Activated CD4-positive, alpha-beta T cell treated with anti-CD3 and anti-CD28 coated beads for 48 hours (primary cell): ENCODE data around the gene NFE2L3.
A peak's percentile ranks its signal among the peaks of the same experiment; 100 is the strongest.
"Not testable (repeated sequence)": the region's sequence is repeated elsewhere in the genome, so short reads cannot be mapped to it uniquely, and the experiment has no call there.

Source experiments
- DNase-seq: peaks from one replicate; pipeline ENCODE4 v3.0.0-alpha.2; 2020

NFE2L3 gene

DNA sequence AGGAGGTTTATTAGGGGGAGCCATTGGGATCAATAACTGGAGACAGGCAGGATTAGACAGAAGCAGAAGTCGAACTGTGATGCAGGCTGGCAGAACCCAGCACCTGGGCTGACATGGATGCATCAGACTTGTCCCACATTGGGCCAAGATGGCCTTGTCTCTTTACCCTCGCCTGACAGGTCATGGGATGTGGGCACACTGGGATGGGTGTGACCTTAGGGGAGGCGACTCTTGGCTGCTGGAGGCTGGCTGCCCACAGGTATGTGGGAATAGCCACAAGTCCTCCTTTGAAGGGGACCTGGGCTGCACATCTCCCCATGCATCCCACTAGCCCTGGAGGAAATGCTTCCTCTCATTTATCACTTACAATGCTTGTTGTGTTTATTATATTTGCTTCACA is 17.3 kb downstream of the NFE2L3 start:
- DNase-seq = no peak

DNA sequence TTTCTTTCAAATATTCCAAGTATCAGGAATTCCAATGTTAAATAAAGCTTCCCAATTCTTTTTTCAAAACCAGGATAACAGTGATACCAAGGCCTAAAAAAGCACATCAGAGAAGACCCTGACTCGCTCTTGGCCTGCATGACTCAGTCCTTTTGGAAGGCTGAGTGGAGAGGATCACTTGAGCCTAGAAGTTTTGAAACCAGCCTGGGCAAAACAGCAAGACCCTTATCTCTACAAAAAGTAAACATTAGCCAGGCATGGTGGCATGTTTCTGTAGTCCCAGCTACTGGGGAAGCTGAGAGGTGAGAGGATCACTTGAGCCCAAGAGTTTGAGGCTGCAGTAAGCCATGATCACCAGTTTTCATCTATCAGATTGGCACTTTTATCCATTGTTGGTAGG is 18.7 kb downstream of the NFE2L3 start:
- DNase-seq = no peak

DNA sequence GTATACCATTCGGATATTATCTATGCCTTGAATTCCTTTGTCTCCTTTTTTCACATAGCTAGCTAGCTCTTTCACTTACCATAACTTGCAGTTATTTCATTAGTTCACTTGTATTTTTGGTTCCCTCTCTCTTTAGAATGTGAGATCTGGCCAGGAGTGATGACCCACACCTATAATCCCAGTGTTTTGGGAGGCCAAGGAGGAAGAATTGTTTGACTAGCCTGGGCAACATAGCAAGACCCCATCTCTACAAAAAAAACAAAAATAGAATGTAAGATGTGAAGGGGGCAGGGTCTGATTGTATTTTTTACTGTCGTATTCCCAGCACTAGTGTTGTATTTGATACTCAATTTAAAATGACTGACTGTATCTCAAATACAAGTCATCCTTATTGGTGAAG is 19.6 kb downstream of the NFE2L3 start:
- no peak for DNase-seq

DNA sequence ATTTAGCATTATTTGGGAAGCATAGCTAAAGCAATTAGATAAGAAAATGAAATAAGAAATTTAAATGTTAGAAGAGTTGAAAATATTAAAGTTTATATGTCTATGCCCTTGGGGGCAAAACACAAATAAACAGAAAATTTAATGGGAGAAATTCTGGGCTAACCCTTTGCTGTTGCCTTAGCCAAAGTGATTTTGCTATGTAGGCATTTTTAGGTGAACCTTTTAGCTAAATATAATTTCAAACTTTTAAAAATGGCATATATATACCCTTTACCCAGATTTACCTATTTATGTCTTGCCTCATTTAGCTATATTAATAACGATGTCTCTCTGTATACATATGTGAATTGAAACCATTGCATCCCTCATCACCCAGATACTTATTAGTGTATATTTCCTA is 20.1 kb downstream of the NFE2L3 start:
- DNase-seq = no peak

DNA sequence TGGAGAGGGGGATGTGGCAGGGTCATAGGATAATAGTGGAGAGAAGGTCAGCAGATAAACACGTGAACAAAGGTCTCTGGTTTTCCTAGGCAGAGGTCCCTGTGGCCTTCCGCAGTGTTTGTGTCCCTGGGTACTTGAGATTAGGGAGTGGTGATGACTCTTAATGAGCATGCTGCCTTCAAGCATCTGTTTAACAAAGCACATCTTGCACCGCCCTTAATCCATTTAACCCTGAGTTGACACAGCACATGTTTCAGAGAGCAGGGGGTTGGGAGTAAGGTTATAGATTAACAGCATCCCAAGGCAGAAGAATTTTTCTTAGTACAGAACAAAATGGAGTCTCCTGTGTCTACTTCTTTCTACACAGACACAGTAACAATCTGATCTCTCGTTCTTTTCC is 23.9 kb downstream of the NFE2L3 start:
- DNase-seq = not testable (repeated sequence)

DNA sequence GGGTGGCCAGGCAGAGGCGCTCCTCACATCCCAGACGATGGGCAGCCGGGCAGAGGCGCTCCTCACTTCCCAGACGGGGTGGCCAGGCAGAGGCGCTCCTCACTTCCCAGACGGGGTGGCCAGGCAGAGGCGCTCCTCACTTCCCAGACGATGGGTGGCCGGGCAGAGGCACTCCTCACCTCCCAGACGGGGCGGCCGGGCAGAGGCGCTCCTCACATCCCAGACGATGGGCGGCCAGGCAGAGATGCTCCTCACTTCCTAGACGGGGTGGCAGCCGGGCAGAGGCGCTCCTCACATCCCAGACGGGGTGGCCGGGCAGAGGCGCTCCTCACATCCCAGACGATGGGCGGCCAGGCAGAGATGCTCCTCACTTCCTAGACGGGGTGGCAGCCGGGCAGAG is 24.7 kb downstream of the NFE2L3 start:
- DNase-seq = not testable (repeated sequence)

DNA sequence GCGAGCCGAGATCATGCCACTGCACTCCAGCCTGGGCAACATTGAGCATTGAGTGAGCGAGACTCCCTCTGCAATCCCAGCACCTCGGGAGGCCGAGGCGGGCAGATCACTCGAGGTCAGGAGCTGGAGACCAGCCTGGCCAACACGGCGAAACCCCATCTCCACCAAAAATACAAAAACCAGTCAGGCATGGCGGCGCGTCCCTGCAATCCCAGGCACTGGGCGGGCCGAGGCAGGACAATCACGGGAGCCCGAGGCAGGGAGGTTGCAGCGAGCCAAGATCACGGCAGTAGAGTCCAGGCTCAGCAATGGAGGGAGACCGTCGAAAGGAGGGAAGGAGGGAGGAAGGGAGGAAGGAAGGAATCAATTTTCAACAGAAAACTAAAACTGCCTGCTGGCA is 25.3 kb downstream of the NFE2L3 start:
- DNase-seq = not testable (repeated sequence)

DNA sequence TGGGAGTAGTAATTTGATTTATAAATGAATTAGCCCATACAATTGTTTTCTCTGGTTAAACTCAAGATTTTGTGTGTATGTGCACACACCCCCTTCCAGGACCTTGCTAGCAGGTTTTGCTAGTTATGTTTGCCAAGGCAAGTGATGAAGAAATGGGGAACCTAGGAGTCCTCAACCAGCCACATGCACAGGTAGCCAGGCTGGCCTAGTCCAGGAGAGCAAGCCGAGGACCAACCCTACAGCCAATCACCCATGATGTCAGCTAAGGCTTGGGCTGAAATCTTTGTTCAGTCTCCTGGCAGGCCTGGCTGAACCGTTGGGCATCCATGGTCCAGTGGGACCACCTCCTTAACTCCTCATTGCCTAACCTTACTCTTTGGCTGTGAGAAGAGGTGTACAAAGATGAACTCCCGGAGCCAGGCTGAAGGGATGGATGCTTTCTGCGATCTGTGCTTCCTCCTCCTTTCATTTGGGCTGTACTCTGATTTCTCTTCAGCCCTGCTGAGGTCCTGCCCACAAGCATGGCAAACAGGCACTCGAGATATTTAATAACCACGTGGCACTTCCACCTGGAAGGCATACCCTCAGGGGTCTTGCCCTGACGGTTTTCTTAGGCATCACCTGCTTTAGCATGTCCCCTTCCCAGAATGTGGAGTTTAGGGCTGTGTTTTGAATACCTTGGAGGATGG is 26.4 kb downstream of the NFE2L3 start:
- DNase-seq = no peak

DNA sequence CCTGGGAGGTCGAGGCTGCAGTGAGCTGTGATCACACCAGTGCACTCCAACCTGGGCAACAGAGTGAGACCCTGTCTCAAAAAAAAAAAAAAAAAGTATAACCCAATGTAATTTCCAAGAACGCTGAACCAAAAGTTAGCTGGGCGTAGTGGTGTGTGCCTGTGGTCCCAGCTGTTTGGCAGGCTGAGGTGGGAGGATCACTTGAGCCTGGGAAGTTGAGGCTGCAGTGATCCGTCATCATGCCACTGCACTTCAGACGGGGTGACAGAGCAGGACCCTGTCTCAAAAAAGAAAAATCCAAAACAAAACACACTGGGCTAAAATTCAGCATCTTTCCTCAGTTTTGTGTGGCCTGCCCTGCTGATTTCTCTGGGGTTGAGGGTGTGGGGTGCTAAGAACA is 27.4 kb downstream of the NFE2L3 start:
- DNase-seq = no peak

DNA sequence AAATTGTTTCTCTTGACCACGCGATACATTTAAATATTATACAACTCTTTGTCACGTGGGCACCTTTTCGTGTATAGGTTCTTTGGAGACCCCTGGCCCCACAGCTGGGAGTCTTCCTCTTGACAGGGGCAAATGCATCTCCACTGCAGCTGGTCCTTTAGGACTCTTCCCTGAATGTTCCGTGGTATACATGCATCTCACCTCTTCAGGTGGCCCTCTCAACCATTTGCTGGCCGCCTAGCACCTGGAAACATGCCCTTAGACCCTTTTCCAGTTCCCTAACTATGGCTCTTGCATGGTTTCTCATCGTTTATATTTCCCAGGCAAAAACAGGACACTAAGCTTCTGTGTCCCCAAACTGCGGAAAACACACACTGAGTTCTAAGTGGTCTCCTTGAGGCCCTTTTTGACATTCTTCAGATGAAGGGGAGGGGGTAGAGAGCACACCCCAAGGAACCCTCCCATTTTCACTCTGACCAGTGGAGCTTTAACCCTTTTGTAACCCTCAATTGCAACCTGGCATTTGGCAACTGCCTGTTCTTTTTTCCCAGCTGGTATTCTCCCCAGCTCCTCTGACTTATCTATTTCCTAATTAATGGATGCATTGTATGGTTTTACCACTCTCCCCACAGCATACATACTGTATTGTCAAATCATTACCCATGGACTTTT is 28.0 kb downstream of the NFE2L3 start:
- no peak for DNase-seq

DNA sequence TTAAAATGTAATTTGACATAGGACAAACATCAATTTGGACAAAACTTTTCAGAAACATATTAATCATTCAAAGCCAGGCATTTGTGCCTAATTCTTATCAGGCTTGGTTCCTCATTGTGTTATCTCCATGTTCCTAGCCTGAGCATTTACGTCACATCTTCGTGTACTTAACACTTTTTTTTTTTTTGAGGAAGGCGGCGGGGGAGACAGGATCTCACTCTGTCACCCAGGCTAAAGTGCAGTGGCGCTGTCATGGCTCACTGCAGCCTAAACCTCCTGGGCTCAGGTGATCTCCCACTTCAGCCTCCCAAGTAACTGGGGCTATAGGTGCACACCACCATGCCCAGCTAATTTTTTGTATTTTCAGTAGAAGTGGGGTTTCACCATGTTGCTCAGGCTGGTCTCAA is 28.8 kb downstream of the NFE2L3 start:
- no peak for DNase-seq

DNA sequence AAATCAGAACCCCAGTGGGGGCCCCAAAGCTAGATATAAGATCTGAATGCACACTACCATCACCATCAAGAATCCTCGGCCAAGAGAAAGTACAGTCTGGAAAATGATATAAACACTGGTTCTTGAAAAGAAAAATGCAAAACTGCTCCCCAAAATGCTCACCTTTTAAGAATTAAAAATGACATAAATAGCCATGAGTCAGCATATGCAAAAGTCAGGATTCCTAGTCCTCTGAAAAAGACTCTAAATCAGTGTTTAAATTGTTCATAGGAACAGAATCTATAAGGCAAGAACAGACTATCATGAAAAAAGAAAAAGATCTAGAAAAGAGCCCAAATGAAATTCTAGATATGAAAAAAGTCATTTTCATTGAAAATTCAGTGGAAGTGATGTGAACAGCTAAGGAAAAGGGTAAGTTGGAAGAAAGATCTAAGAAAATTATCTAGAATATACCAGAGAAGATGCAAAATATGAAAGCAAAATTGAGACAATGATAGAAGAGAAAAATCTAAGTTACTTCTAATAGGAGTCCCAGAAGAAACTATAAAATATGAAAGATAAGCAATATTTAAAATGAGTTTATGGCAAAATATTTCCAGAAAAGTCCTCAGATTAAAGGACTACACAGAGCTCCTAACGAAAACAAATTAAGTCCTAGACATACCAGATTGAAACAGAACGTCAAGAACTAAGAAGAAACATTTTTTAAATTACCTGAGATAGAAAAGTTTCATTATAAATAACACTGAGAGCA is 29.7 kb downstream of the NFE2L3 start:
- DNase-seq = no peak

DNA sequence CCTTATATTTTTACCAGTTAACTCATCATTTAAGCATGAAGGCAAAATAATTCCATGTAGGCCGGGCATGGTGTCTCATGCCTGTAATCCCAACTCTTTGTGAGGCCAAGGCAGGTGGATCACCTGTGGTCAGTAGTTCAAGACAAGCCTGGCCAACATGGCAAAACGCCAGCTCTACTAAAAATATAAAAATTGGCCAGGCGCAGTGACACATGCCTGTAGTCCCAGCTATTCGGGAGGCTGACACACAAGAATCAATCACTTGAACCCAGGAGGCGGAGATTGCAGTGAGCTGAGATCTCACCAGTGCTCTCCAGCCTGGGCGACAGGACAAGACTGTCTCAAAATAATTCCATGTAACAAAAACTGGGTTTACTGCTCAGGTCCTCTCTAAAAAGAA is 30.3 kb downstream of the NFE2L3 start:
- no peak for DNase-seq

DNA sequence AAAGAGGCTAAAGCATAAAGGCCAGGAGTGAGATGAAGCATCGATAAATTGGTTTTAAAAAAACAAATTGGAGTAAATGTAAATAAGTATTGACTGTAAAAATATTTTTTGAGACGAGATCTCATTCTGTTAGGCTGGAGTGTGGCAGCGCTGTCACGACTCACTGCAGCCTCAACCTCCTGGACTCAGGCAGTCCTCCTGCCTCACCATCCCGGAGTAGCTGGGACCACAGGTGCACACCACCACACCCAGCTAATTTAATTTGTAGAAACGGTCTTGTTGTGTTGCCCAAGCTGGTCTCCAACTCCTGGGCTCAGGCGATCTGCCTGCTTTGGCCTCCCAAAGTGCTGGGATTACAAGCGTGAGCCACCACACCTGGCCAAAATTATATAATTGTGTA is 30.7 kb downstream of the NFE2L3 start:
- no peak for DNase-seq

DNA sequence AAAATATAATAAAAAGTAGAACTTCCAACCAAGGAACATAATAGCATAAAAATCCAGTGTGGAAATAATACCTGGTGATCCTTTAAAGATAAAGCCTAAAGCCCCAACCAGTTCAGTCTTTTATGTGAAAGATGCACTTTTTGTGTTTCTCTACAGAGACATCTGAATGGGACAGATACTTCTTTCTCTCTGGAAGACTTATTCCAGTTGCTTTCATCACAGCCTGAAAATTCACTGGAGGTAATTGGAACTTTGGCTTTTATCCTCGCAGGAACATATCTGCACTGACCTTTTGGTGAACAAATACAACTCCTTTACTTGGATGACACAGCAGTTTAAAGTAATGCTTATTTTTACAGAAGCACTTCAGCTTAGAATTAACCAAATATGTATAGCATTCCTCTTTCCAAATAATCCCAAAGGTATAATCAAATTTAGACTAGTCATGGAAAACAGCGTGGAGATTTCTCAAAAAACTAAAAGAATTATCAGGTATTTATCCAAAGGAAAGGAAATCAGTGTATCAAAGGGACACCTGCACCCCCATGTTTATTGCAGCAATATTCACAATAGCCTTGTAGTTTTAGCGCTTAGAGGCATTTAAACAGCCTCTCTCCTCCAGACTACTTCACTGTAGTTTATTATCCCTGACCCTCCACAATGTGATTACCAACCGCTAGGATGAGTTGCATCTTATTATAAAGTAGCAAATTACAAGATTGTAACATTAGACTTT is 31.7 kb downstream of the NFE2L3 start:
- DNase-seq = no peak

DNA sequence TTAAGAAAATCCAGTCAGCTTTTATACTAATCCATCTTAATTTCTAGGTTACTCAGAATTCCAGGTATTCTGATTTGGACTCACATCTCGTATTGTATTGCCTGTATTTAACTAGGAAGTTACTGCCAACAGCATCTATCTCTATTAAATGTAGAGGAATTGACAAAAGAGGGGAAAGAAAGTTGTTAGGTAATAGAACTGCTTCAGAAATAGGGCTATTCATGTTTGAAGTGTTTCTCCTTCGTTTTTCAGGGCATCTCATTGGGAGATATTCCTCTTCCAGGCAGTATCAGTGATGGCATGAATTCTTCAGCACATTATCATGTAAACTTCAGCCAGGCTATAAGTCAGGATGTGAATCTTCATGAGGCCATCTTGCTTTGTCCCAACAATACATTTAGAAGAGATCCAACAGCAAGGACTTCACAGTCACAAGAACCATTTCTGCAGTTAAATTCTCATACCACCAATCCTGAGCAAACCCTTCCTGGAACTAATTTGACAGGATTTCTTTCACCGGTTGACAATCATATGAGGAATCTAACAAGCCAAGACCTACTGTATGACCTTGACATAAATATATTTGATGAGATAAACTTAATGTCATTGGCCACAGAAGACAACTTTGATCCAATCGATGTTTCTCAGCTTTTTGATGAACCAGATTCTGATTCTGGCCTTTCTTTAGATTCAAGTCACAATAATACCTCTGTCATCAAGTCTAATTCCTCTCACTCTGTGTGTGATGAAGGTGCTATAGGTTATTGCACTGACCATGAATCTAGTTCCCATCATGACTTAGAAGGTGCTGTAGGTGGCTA is 32.5 kb downstream of the NFE2L3 start:
- not testable (repeated sequence) for DNase-seq

DNA sequence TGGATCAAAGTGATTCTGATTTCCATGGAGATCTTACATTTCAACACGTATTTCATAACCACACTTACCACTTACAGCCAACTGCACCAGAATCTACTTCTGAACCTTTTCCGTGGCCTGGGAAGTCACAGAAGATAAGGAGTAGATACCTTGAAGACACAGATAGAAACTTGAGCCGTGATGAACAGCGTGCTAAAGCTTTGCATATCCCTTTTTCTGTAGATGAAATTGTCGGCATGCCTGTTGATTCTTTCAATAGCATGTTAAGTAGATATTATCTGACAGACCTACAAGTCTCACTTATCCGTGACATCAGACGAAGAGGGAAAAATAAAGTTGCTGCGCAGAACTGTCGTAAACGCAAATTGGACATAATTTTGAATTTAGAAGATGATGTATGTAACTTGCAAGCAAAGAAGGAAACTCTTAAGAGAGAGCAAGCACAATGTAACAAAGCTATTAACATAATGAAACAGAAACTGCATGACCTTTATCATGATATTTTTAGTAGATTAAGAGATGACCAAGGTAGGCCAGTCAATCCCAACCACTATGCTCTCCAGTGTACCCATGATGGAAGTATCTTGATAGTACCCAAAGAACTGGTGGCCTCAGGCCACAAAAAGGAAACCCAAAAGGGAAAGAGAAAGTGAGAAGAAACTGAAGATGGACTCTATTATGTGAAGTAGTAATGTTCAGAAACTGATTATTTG is 33.3 kb downstream of the NFE2L3 start:
- DNase-seq = no peak

DNA sequence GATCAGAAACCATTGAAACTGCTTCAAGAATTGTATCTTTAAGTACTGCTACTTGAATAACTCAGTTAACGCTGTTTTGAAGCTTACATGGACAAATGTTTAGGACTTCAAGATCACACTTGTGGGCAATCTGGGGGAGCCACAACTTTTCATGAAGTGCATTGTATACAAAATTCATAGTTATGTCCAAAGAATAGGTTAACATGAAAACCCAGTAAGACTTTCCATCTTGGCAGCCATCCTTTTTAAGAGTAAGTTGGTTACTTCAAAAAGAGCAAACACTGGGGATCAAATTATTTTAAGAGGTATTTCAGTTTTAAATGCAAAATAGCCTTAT is 33.8 kb downstream of the NFE2L3 start:
- DNase-seq = no peak

DNA sequence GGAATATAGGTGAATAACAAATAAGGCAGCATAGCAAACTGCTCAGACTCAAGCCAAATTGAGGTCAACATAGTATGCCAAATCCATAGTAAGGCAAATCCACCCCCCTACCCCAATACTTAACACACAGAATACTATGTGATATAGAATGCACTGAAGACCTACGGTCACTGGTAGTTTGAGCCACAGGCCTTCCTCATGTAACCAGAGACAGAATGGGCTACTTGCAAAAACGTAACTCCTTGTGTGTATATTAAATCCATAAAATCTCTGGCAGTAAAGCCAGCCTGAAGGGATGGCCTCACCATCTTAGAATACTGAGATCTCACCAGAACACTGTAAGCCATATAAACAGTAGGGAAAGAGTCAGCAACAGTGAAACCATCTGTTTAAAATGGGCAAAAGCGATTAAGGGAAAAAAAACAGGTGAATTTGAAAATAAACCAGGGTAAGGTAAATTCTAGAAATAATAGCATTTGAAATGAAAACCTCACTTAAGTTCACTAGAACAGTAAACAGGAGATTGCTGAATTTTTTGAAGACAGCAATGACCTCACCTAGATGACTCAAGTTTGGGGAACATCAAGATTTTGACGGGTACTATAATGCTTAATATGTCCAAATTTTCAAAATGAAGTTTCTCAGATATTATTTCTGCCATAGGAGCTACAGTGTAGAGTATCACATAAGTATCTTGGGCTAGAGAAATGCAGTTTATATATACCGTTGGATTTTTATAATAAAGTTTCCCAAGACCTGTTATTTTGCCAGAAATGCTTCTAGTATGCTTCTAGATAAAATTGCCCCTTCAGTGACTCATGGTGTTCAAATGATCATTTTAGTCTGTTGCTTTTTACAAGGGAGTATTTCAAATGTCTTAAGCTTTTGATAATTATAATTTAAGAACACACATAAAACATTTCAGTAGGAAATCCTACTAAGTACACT is 34.6 kb downstream of the NFE2L3 start:
- no peak for DNase-seq

DNA sequence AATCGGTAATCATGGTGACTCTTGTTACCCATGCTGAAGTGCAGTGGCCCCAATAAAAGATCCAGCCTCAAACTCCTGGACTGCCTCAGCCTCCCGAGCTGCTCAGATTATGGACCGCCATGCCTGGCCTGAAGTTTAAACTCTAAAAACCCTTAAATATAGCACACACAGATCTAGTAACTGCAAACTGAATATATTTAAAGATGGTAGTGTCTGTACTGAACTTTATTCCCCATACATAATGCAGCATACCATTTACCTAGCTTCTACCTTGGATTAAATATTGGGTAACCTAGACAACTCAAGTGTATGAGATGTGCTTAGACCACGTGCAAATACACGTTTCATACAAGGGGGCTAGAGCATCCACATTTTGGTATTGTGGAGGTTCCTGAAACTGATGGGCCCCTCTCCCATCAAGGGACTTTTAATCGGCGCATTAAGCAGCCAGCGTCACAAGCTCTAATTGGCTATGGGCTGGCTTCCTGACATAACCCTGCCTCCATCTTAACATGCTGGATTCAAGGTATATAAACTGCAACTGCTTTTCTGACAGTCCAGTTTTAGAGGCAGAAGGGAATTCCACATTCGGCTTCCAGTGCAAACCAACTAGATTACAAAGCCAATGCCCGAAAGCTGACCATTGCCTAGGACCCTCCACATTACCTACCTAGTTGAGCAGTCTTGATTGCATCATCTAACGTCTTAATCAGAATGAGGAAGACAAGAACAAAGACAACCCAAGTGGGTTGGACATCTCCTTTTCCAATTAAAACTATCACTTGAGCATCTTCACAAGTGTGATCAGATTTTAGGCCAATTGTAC is 35.6 kb downstream of the NFE2L3 start:
- peak; percentile 41 for DNase-seq
